ENCODE data around the gene SNRPE.

Gene SNRPE

DNA sequence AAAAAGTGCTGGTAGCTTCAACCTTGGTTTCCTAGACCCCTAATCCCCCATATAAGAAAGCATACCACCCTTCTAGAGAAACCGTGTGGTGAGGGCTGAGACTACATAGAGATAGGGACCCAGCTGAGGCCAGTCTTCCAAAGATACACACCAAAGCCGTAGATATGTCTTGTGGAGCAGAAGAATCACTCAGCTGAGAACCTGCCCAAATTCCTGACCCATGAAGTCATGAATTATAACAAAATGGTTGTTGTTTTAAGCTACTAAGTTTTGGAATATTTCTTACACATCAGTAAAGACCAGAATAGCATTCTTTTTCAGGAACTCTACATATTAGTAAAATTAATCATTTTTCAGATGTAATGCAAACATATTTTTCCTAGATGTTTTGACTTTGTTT, 3.3 kb upstream of the SNRPE start:
- H3K27ac Mint-ChIP-seq, result no peak overlapping the region
- peaks cover 7 to 11% of the 10 kb centered on the region in 2 donors for H3K4me1 Mint-ChIP-seq
- H3K4me3 Mint-ChIP-seq, result no peak overlapping the region
- H3K27me3 Mint-ChIP-seq, result no peaks in the 10 kb centered on the region
- ATAC-seq (replicated peaks) (no peak), DNase-seq (no peak)
- H3K9me3 Mint-ChIP-seq, result no peaks in the 10 kb centered on the region
- peaks cover 3 to 11% of the 10 kb centered on the region in 2 donors for H3K36me3 Mint-ChIP-seq

DNA sequence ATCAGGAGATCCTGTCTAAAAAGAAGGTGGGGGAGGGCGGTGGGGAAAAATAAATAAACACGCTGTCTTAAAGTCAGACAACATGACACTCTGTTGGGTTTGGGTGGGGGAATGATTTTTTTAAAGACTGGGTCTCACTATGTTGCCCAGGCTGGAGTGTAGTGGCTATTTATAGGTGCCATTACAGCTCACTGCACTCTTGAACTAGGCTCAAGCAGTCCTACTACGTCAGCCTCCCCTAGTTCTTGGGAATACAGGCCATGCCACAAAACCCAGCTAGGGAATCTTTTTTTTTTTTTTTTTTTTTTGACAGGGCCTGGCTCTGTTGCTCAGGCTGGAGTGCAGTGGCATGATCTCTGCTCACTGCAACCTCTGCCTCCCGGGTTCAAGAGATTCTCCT, 2.4 kb upstream of the SNRPE start:
- no peak overlapping the region for H3K4me3 Mint-ChIP-seq
- no peaks in the 10 kb centered on the region for H3K27me3 Mint-ChIP-seq
- no peak overlapping the region for H3K27ac Mint-ChIP-seq
- ATAC-seq (replicated peaks), result no peak
- H3K4me1 Mint-ChIP-seq, result peaks cover 9 to 17% of the 10 kb centered on the region in 2 donors
- peaks cover 7 to 18% of the 10 kb centered on the region in 2 donors for H3K36me3 Mint-ChIP-seq
- no peak for DNase-seq
- no peaks in the 10 kb centered on the region for H3K9me3 Mint-ChIP-seq

DNA sequence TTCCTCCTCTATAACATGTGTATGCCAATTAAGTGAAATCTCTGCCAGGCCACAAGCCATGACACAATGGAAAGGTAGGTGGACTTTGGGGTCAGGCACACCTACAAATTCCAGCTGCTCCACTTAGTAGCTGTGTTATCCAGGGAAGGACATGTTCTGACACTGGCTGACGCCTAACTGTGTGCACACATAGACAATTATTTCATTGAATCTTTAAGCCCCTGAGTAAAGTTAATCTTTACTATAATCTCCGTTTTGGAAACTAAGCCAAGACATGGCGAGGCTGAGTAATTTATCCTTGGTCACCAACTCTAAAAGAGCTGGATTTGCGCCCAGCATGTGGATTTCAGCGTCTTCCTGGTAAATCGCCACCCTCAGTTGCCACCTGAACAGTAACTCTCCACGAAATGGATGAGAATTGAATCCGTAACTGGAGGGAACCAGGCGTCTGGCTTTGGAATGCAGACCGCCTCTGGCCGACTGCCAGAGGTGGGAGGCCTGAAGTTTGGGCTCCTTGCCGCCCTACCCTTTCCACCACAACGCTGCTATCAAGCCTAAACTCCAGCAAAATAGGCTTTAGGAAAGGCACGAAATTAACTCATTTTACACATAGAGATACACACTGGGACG, 888 bp upstream of the SNRPE start:
- peaks cover 9 to 29% of the 10 kb centered on the region in 2 donors for H3K36me3 Mint-ChIP-seq
- H3K27ac Mint-ChIP-seq, result peak overlapping the region; percentile 96
- no peaks in the 10 kb centered on the region for H3K27me3 Mint-ChIP-seq
- no peaks in the 10 kb centered on the region for H3K9me3 Mint-ChIP-seq
- H3K4me3 Mint-ChIP-seq, result peak overlapping the region; percentile 91 to 93
- H3K4me1 Mint-ChIP-seq, result peaks cover 9 to 17% of the 10 kb centered on the region in 2 donors
- DNase-seq (no peak), ATAC-seq (replicated peaks) (no peak)

DNA sequence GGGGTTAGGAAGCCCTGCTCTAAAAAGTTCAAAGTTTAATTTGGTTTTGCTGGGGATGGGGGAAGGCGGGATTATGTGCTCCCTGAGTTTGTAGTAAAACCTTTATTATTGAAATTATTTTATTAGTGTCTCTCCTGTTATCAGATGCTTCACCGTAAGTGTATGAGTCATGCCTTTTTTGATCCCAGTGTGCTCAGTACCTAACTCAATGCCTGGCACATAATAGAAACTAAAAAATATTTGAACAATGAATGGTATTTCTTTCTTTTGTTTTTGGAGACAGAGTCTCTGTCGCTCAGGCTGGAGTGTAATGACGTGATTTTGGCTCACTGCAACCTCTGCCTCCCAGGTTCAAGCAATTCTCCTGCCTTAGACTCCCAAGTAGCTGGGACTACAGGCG, 6.4 kb downstream of the SNRPE start:
- no peaks in the 10 kb centered on the region for H3K9me3 Mint-ChIP-seq
- peaks cover 2 to 12% of the 10 kb centered on the region in 2 donors for H3K4me1 Mint-ChIP-seq
- no peak overlapping the region for H3K4me3 Mint-ChIP-seq
- H3K27me3 Mint-ChIP-seq, result no peaks in the 10 kb centered on the region
- peaks cover 24 to 59% of the 10 kb centered on the region in 2 donors for H3K36me3 Mint-ChIP-seq
- DNase-seq (no peak), ATAC-seq (replicated peaks) (no peak)
- peak overlapping the region; percentile 14 for H3K27ac Mint-ChIP-seq

DNA sequence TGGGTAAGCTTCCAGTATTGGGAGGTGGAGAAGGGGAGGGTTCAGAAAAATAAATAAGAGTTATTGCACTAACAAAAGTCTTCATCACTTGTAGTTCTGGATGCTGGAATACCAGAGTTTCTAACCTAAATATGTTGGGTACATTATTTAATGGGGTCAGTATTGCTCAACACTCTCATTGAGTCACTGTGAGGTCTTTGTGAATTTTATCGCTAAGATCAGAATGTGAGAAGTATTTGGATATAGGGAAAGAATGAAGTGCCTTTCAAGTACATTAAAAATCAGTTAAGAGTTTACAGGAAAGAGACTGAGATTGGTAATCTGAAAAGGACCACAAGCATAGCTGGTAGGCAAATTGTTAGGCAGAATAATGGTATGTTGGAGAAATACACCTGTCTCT, 8.8 kb downstream of the SNRPE start:
- Mint-ChIP-seq H3K4me1 (peaks cover 3 to 6% of the 10 kb centered on the region in 2 donors), H3K27me3 (no peaks in the 10 kb centered on the region), H3K36me3 (peaks cover 31 to 57% of the 10 kb centered on the region in 2 donors), H3K9me3 (no peaks in the 10 kb centered on the region), H3K27ac (no peak overlapping the region), H3K4me3 (no peak overlapping the region)
- DNase-seq, result no peak
- no peak for ATAC-seq (replicated peaks)

DNA sequence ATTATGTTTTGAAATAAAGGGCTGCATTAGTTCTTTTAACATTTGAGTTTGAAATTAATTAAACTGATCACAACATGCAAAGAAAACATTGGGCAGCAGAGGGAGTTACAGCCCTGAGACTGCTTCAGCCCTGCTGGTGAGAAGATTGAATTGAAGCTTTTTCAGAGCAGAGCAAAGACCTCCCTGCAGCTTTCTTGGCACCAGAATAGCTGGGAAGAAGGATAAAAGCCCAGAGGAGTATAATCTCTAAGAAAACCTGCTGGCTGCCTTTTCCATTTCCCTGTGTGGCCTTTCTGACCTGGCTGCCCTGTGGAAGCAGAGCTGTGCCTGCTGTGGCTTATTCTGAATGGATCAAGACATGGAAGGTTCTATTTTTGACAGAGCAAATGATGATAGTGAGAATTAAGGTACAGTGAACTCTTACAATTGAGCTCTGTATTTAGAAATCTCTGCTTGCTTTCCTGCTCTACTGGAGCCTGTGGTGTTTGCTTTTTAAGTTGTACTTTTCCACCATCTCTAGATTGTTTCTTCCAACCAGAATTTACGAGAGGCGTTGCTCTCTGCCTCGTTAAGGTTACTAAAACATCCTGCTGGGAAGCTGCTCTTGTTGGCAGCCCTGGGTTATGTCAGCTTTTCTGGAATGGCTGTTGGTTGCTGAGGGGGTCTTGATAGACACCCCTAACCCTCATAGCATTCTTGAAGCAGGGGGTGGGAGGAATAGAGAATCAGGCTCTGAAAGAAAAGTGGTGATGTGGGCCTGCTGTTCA, 9.9 kb downstream of the SNRPE start:
- no peak overlapping the region for H3K27ac Mint-ChIP-seq
- no peak for DNase-seq
- H3K36me3 Mint-ChIP-seq, result peaks cover 29 to 60% of the 10 kb centered on the region in 2 donors
- ATAC-seq (replicated peaks), result peak; percentile 63 to 64
- no peaks in the 10 kb centered on the region for H3K9me3 Mint-ChIP-seq
- H3K27me3 Mint-ChIP-seq, result no peaks in the 10 kb centered on the region
- H3K4me1 Mint-ChIP-seq, result peaks cover 3 to 6% of the 10 kb centered on the region in 2 donors
- H3K4me3 Mint-ChIP-seq, result no peak overlapping the region

DNA sequence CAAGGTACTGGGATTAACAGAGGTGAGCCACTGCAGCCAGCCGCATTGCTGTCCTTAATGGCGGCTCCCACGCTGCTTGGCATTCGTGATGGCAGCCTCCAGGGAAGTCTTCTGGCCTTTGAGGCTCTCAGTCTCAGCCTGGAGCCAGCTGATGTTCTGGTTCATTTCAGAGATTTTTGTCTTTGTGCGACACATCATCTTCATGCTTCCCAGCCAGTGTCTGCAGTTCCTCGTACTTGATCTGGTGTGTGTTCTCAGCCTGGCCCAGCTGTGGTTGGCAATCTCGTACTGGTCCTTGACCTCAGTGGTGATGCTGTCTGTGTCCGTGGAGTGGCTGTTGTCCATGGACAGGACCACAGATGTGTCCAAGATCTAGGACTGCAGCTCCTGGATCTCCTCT, 11.7 kb downstream of the SNRPE start:
- no peak overlapping the region for H3K4me3 Mint-ChIP-seq
- peak overlapping the region; percentile 9 for H3K27ac Mint-ChIP-seq
- peaks cover 24 to 56% of the 10 kb centered on the region in 2 donors for H3K36me3 Mint-ChIP-seq
- no peaks in the 10 kb centered on the region for H3K27me3 Mint-ChIP-seq
- ATAC-seq (replicated peaks), result no peak
- H3K9me3 Mint-ChIP-seq, result no peaks in the 10 kb centered on the region
- H3K4me1 Mint-ChIP-seq, result peaks cover 3 to 6% of the 10 kb centered on the region in 2 donors
- DNase-seq, result no peak

DNA sequence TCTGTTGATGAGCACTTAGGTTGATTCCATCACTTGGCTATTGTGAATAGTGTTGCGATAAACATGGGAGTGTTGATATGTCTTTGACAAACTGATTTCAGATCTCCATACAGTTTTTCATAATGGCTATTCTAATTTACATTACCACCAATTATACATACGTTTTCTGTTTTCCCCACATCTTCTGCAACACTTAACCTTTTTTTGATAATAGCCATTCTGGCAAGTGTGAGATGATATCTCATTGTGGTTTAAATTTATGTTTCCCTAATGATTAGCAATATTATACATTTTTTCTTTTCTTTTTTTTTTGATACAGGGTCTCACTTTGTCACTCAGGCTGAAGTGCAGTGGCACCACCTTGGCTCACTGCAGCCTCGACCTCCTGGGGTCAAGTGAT, 17.0 kb downstream of the SNRPE start:
- H3K36me3 Mint-ChIP-seq, result peaks cover 29 to 60% of the 10 kb centered on the region in 2 donors
- H3K27me3 Mint-ChIP-seq, result no peaks in the 10 kb centered on the region
- H3K4me3 Mint-ChIP-seq, result no peak overlapping the region
- no peak overlapping the region for H3K27ac Mint-ChIP-seq
- no peak for ATAC-seq (replicated peaks)
- peaks cover 0 to 3% of the 10 kb centered on the region in 2 donors for H3K4me1 Mint-ChIP-seq
- no peaks in the 10 kb centered on the region for H3K9me3 Mint-ChIP-seq
- no peak for DNase-seq

DNA sequence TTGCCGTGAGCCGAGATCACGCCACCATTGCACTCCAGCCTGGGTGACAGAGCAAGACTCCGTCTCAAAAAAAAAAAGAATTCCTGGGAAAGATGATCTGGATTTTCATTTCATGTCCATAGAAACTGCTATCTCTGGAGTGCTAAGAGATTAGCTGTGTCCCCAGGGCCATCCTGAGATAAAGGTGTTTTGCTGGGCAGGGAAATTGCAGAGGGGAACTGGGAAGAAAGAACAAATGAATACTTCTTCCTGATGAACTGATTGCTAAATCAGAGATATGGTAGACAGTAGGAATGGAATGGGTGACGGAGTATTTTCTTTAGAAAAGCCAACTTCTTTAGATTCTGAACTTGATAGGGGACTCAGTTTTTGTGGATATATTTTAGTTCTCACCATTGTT, 19.2 kb downstream of the SNRPE start:
- no peak for ATAC-seq (replicated peaks)
- no peaks in the 10 kb centered on the region for H3K4me1 Mint-ChIP-seq

DNA sequence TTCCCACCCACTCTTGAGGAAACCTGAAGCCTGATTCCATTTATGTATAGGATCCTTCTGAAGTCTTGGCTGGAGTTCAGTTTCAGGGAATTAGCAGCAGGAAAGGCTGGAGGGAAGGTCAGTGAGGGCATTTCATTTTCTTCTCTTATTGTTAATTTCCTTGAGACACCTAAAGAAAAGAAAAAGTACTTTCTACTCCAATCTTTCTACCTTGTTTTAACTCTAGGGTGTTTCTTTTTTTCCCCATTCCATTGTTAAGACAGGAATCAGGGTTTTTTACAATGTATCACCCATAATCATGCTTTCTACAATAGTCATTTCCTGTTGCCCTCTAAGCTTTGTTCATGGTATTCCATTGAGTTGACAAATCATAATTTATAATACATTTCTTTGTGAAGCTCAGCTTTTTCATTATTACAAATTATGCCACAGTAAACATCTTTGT, 27.4 kb downstream of the SNRPE start:
- H3K27ac Mint-ChIP-seq, result no peak overlapping the region
- peaks cover 38 to 52% of the 10 kb centered on the region in 2 donors for H3K36me3 Mint-ChIP-seq
- no peak overlapping the region for H3K4me3 Mint-ChIP-seq
- DNase-seq, result no peak
- no peaks in the 10 kb centered on the region for H3K4me1 Mint-ChIP-seq
- H3K27me3 Mint-ChIP-seq, result no peaks in the 10 kb centered on the region
- H3K9me3 Mint-ChIP-seq, result peaks cover 4 to 9% of the 10 kb centered on the region in 2 donors
- ATAC-seq (replicated peaks), result no peak

More for the DNA sequence above, 19.2 kb downstream of the SNRPE start:
- no peak overlapping the region for H3K27ac Mint-ChIP-seq
- H3K27me3 Mint-ChIP-seq, result no peaks in the 10 kb centered on the region
- DNase-seq, result no peak
- H3K4me3 Mint-ChIP-seq, result no peak overlapping the region
- peaks cover 22 to 53% of the 10 kb centered on the region in 2 donors for H3K36me3 Mint-ChIP-seq
- H3K9me3 Mint-ChIP-seq, result no peaks in the 10 kb centered on the region

DNA sequence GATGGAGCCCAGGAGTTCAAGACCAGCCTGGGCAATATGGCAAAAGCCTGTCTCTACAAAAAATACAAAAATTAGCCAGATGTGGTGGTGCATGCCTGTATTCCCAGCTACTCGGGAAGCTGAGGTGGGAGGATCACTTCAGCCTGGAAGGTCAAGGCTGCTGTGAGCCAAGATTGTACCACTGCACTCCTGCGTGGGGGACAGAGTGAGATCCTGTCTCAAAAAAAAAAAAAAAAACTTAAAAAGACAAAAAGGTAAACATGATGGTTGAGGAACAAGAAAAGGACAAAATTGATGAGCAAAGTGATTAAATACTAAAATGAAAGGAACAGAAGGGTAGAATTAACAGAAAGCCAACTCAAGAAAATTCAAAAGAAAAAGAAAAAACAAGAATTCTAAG, 30.6 kb downstream of the SNRPE start:
- Mint-ChIP-seq H3K36me3 (peaks cover 36 to 43% of the 10 kb centered on the region in 2 donors), H3K27me3 (no peaks in the 10 kb centered on the region), H3K9me3 (peaks cover 10 to 17% of the 10 kb centered on the region in 2 donors), H3K4me1 (no peaks in the 10 kb centered on the region), H3K27ac (no peak overlapping the region), H3K4me3 (no peak overlapping the region)
- DNase-seq (no peak), ATAC-seq (replicated peaks) (no peak)

DNA sequence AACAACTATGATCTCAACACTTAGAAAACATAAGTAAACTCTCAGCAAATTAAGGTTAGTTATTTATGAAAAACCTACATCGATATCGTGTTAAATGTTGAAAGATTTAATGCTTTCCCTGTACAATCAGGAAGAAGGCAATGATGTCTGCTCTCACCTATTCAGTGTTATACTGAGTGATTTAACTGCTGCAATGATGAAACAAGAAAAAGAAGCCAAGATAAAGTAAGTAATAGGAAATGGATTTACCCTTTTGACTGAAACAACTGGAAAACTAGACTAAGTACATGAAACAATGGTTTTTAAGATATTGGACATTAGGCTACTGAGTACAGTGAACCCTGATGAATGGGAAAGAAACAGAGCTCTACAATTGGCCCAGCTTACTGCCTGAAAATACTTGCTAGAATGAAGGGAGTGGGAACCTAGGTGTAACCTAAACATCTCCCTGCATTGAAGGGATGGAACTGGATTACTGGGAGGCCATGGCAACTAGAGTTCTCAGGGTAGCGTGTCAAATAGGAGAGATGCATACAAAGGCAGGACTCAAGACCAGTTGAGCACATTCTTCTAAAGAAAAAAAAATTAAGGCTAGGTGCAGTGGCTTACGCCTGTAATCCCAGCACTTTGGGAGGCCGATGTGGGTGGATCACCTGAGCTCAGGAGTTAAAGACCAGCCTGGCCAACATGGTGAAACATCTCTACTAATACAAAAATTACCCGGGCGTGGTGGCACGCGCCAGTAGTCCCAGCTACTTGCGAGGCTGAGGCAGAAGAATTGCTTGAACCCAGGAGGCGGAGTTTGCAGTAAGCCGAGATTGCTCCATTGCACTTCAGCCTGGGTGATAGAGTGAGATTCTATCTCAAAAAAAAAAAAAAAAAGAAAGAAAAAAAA, 37.3 kb downstream of the SNRPE start:
- ATAC-seq (replicated peaks) (no peak), DNase-seq (no peak)
- Mint-ChIP-seq H3K9me3 (peaks cover 6 to 9% of the 10 kb centered on the region in 2 donors), H3K27me3 (peaks cover 0 to 1% of the 10 kb centered on the region in 2 donors), H3K4me3 (no peak overlapping the region), H3K27ac (no peak overlapping the region), H3K4me1 (peaks cover 0 to 6% of the 10 kb centered on the region in 2 donors), H3K36me3 (peaks cover 6 to 7% of the 10 kb centered on the region in 2 donors)

DNA sequence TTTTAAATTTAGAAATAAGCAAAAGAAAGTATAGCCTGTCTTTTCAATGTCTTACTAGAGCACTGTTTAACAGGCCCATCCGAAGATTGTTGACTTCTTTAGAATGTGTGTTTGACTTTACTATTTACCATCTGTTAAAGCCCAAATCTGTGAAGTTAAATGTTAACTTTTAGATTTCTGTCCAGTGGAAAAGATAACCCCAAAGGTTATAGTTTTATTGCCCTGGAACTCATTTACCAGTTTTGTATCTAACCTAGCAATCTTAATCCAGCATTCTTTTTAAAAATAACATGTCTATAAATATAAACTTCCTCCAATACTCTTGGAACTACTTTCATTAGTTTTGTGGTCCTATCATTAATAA, 37.9 kb downstream of the SNRPE start:
- no peak overlapping the region for H3K27ac Mint-ChIP-seq
- H3K36me3 Mint-ChIP-seq, result peaks cover 4% of the 10 kb centered on the region in 2 donors
- ATAC-seq (replicated peaks) (no peak), DNase-seq (no peak)
- H3K4me3 Mint-ChIP-seq, result no peak overlapping the region
- peaks cover 4 to 7% of the 10 kb centered on the region in 2 donors for H3K9me3 Mint-ChIP-seq
- peaks cover 0 to 4% of the 10 kb centered on the region in 2 donors for H3K27me3 Mint-ChIP-seq
- peaks cover 0 to 6% of the 10 kb centered on the region in 2 donors for H3K4me1 Mint-ChIP-seq

Data from stimulated activated naive B cell treated with anti-CD40 and anti-IgM and Interleukin-4, amounts not matched to agents 10 μg/mL and 1 μg/mL and 100 μg/mL, for 72 hours (primary cell).